GM21390 (cell line): ENCODE results near the gene SPRY2.

Experiments
- ATAC-seq: cut with Tn5 transposase; IDR thresholded peaks from one replicate; pipeline ENCODE4 v1.9.1; 2021; ENCODE audit not compliant: unreplicated experiment

SPRY2 gene

DNA sequence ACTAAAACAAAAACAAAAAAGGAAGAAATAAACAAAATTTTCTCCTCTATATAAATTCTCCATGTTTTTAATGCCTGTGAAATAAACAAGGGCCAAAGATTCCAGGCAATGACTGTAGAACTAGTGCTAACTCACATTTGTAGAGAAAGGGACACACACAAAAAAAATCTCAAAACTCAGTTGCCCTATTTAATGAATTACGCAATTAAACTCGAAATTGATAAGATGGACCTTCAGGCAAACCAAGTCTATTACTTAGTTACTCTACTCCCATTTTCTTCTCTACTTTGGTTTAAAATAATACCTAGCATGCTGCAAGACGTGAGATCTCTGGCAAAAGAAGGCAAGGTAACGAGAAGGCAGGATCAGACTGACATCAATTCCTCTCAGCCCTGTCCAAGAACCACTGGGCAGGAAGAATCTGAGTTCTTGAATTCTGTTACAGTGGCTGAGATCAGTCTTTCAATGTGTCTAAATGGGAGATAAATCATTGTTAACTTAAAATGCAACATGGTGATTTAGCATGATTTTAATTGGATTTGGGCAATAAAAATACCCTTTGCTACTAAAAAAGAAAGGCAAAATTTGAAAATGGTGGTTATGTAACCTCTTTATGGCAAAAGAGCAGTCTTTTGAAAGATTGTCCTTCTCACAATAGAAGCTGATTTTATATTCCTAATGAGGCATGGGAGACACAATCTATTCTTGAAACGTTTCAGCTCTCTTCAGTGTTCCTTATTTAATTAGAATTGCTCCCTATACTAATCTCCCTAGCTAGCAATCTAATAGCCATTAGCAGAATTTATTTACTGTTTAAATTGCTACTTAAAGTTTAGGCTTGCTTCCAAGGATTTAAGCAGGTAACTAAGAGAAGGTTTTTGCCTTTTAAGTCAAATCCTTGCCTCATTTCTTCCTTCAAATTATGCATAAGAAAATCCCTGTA lies 25.9 kb downstream of the SPRY2 start:
- ATAC-seq, result no peak

DNA sequence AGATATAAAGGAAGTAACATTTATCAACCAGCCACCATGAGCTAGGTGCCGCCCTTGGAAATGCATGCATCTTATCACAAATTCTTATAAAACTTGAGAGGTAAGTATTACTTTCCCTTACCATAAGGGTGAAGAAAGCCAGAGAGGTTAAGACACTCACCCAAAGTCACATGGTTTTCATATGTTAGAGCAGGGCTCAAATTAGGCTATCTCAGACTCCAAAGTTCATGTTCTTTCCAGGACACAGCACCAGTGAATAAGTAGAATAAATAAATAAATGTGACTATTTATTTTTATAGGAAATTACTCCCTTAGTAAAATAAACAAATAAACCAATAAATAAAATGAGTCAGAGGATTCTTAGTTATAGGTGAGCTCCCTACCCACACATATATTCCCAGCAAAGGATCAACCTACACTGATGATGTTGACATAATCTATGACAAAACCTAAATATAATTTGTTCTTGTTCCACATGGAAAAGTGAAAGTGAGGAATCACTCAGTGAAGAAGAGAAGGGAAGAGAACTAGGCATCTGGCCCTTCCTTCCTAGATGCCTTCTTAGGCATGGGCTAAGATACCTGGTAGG lies 27.2 kb downstream of the SPRY2 start:
- ATAC-seq, result no peak

GRCh38 chr13:80312967-80313366 lies 28.0 kb downstream of the SPRY2 start:
- ATAC-seq, result no peak

DNA sequence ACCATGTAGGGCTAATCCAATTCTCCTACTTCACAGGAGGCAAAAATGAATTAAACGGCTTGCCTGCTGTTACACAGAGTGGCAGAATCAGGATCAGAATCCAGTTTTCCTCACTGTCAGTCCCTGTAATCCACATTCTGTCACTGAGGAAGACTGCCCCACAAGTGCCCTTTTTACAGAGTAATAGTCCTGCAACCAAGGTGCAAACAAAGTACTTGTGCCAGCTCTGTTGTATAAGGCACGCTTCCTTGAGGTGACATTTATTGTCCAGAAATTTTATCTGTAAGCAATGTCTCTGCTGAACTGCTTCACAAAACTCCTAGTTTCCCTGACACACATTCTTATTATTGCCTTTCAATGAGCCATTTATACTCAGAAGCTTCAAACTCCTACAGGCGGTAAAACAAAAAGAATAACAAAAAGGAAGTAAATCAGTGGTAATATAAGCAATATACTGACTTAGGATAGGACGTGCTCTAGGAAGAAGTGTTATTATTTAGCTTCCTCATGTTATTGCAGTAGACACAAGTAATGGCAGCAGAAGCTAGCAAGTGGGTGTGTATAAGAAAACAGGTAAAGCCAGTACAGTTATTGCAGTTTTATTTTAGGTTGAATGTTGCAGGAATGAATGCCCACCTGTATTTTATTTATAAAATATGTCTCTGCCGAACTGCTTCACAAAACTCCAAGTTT lies 28.8 kb downstream of the SPRY2 start:
- ATAC-seq, result no peak

- no peak for ATAC-seq
These were observed 31.0 kb downstream of the SPRY2 start for GRCh38 chr13:80309926-80310325.

DNA sequence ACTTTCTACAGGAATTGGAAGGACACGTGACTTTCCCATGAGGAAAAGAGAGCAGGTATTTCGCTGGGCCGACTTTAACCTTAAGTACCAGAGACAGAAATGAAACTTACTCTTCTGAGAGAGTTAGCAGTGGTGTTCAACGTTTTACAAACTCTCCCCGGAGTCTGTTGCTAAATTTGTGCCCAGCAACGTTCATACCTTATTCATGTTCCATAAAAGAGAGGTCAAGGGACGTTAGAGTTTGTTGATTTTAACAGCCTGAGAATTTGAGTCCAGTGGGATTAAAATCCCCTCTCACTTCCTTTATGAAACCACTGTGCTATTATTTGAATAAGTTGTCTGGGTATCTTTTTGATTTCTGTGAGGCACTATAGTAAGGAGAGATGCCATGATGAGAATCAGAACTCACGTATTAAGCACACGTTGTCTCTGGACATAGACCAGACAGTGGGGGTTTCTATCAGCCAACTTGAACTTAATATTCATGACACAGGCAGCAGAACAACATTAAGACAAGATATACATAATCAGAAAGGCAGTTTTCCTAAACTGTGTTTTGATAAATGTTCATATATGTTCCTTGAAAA lies 33.4 kb downstream of the SPRY2 start:
- ATAC-seq, result no peak

DNA sequence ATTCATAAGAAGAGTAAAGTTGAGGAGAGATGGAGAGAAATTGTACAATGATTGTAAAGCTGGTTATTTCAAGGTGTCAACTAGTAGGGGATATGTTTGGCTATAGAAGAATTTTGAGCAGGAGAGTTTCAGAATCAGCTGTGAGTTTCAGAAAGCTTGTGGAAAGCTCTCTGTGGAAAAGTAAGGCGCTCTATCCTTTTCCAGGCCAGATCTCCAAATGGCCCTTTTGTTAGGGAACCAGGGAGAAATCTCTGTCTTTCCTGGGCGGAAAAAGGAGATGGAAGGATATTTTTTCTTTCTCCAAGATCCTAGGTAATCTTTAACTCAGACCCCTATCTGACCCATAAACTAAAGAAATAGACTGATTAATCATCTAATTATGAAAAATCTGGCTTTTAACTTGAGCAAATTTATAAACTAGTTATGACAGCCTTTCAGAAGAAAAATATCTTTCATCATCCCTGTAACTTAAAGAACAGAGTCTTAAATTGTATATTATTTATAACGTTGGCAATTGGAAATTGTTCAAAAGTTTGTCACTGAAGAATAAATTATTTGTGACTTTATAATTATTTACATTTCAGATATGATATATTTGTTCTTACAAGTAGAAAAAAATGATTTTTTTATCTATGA lies 34.5 kb downstream of the SPRY2 start:
- no peak for ATAC-seq

GRCh38 chr13:80305737-80306136 lies 35.2 kb downstream of the SPRY2 start:
- no peak for ATAC-seq

DNA sequence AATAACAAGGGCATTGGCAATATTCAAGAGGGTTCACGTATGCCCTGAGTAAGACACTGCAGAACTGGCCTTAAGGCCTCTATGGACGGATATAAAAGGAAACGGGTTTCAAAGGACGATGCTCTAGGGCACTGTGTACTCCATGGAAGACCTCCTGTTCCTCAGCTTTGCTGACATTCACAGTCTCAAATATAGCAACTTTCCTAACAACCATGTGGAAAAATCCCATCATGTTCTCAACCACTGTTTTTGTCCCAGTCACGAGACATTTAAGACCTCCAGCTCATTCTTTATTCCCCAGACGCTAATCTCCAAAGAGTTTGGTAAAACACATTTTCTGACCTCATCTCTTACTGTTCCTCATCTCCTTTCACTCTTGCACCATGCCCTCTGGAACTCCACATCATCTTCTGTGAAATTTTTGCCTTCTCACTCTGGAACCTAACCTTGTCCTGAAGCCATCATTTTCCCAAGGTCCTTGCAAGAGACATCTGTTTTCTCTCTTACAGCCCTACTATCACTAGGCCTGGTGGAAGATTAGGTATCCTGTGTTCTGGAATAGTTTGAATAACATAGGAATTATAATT lies 37.6 kb downstream of the SPRY2 start:
- ATAC-seq, result no peak

DNA sequence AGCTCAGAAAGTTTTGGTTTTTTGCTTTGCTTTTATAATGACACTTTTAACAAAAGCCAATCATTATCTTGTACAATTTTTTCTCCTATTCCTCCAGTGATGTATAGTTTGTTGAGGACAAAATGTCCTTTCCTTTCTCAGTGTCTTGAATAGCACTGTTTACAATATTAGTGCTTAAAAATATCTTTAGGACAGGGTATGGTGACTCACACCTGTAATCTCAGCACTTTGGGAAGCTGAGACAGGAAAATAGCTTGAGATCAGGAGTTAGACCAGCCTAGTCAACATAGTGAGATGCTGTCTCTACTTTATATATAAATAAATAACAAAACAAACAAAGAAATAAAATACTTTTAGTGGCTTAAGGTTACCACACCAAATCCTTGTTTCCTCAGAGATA lies 41.9 kb downstream of the SPRY2 start:
- no peak for ATAC-seq

- no peak for ATAC-seq
These were observed 43.4 kb downstream of the SPRY2 start for GRCh38 chr13:80297503-80297902.

GRCh38 chr13:80297094-80297493 lies 43.8 kb downstream of the SPRY2 start:
- no peak for ATAC-seq

DNA sequence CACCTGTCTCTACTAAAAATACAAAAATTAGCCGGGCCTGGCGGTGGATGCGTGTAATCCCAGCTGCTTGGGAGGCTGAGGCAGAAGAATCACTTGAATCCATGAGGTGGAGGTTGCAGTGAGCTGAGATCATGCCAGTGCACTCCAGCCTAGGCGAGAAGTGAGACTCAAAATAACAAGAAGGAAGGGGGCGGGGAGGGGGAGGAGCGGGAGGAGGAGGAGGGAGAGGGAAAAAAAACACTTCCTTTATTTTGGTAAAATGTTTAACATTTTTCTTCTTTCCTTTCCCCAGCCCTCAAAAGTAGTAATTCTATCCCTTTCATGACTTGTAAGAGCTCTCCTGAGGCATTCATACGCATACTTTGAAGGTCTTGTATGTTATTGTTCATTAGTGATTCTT lies 44.3 kb downstream of the SPRY2 start:
- no peak for ATAC-seq

GRCh38 chr13:80290591-80290990 lies 50.3 kb downstream of the SPRY2 start:
- ATAC-seq, result no peak
